GM12801 (cell line): ENCODE measurements around the gene PPP2R5B.

ENCODE experiments used
- TF ChIP-seq, protein P1 (sequence below): IDR thresholded peaks from one replicate; pipeline ENCODE4 v1.5.1; 2011; ENCODE audit warnings: control low read depth; ENCODE audit not compliant: insufficient read length; ENCODE audit errors: extremely low read depth

The PPP2R5B gene

DNA sequence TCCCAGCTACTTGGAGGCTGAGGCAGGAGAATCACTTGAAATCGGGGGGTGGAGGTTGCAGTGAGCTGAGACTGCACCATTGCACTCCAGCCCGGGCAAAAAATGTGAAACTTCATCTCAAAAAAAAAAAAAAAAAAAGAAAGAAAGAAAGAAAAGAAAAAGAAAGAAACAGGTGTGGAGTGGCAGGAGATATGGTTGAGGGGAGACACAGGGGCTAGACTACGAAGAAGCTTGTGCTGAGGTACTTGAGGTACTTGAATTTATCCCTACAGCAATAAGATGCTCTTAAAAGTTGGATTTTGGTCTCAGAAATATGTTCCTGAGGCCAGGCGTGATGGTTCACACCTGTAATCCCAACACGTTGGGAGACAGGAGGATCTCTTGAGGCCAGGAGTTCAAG is 49.6 kb downstream of the PPP2R5B start:
- TF ChIP-seq, protein P1, sequence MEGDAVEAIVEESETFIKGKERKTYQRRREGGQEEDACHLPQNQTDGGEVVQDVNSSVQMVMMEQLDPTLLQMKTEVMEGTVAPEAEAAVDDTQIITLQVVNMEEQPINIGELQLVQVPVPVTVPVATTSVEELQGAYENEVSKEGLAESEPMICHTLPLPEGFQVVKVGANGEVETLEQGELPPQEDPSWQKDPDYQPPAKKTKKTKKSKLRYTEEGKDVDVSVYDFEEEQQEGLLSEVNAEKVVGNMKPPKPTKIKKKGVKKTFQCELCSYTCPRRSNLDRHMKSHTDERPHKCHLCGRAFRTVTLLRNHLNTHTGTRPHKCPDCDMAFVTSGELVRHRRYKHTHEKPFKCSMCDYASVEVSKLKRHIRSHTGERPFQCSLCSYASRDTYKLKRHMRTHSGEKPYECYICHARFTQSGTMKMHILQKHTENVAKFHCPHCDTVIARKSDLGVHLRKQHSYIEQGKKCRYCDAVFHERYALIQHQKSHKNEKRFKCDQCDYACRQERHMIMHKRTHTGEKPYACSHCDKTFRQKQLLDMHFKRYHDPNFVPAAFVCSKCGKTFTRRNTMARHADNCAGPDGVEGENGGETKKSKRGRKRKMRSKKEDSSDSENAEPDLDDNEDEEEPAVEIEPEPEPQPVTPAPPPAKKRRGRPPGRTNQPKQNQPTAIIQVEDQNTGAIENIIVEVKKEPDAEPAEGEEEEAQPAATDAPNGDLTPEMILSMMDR, result no peak

DNA sequence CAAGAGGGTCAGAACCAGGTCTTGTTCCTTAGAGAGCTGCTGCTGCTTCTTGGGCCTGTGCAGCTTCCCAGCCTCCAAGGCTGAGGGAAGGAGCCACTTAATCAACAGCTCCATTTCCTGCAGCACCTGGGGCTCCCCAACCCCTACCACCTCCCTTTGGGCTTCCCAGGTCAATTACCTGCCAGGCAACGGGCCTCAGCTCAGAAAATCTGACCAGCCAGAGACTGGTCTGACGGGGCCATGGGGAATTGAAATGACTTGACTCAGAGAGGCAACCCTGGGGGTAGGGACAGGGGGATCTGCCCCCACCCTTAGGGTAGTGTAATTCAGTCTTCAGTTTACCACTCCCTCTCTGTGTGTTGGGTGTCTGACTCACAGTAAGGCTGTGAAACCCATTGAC is 52.2 kb downstream of the PPP2R5B start:
- TF ChIP-seq, protein P1, result no peak
